Peyer's patch (tissue), 4 donors: Measurements from ENCODE around the gene IRF8.

ENCODE experiments used
- POLR2A ChIP-seq, 2 donors: fragments of 450-650 bp; IDR thresholded peaks; one replicate each; pipeline ENCODE4 v1.5.1; 2017; ENCODE audit warnings: antibody characterized with exemption in 2 of 2, mild to moderate bottlenecking in 2 of 2, moderate library complexity in 2 of 2
- TF ChIP-seq, protein P1 (sequence below), 6 experiments: fragments of 450-650 bp in 4 of 6; fragments of 200-600 bp in 2 of 6; sonication (generic) in 1 of 6; IDR thresholded peaks; one replicate each; pipeline ENCODE4 v1.5.1; 2017 to 2019; ENCODE audit warnings: antibody characterized with exemption in 6 of 6, mild to moderate bottlenecking in 3 of 6, moderate library complexity in 1 of 6

DNA sequence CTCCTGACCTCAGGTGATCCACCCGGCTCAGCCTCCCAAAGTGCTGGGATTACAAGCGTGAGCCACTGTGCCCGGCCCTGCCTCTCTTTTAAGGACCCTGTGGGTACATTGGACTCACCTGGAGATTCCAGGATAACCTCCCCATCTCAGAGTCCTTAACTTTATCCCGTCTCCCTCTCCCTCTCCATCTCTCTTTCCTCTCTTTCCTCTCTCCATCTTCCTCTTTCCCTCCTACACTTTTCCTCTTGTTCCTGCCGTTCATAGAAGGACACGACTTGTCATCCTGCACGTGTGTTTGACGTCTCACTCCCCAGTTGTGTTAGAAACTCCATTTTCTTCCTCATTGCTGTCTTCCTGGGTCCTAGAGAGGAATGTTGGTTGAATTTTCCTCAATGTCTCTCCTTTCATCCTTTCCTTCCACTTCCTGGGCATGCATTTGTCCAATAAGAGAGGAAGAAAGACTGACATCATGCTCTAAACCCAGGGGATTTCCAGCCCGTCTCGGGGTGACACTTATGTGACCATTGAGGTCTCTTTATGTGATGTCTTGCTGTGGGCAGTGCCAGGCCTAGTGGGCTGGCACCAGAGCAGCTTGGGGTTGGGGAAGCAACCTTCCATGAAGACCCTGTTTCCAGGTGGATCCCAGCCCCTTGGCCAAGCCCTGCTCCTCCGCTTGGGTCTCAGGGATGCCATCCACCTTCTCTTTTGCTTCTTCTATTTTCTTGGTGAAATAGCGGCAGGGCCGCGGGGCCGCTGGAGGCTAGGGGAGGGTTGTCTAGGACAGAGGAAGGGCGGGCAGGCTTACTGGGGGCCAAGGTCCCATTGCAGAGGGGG, 39.8 kb upstream of the IRF8 start:
- TF ChIP-seq, protein P1, sequence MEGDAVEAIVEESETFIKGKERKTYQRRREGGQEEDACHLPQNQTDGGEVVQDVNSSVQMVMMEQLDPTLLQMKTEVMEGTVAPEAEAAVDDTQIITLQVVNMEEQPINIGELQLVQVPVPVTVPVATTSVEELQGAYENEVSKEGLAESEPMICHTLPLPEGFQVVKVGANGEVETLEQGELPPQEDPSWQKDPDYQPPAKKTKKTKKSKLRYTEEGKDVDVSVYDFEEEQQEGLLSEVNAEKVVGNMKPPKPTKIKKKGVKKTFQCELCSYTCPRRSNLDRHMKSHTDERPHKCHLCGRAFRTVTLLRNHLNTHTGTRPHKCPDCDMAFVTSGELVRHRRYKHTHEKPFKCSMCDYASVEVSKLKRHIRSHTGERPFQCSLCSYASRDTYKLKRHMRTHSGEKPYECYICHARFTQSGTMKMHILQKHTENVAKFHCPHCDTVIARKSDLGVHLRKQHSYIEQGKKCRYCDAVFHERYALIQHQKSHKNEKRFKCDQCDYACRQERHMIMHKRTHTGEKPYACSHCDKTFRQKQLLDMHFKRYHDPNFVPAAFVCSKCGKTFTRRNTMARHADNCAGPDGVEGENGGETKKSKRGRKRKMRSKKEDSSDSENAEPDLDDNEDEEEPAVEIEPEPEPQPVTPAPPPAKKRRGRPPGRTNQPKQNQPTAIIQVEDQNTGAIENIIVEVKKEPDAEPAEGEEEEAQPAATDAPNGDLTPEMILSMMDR (IDR thresholded peaks at IDR 0.05), result no peak
- TF ChIP-seq POLR2A (IDR thresholded peaks at IDR 0.05), result no peak
